K562 (cell line): ENCODE measurements around the gene LASP1. TPM values are rescaled to one million over a fixed set of nuclear protein-coding genes. Genes with fewer than 3 reads are reported as not detected.

Source experiments
- DMBX1 ChIP-seq: fragments of 250-450 bp; sonication (Bioruptor Pico); IDR thresholded peaks from 2 replicates; pipeline ENCODE4 v1.8.0; 2022; ENCODE audit warnings: inconsistent platforms, mild to moderate bottlenecking, moderate library complexity, borderline replicate concordance
- FOXK1 ChIP-seq: sonication (generic); formaldehyde crosslinking; IDR thresholded peaks from 2 replicates; pipeline ENCODE4 v1.8.0; 2022; ENCODE audit warnings: missing genetic modification reagents, mild to moderate bottlenecking, borderline replicate concordance
- SAFB ChIP-seq: fragments of 200-400 bp; formaldehyde crosslinking; IDR thresholded peaks from 2 replicates; pipeline ENCODE4 v1.6.1; 2017; ENCODE audit warnings: low read depth, low read length, borderline replicate concordance
- ZBTB1 ChIP-seq: sonication (generic); formaldehyde crosslinking; IDR thresholded peaks from 2 replicates; pipeline ENCODE4 v1.8.1; 2023; ENCODE audit warnings: missing genetic modification reagents, low read depth, mild to moderate bottlenecking, borderline replicate concordance
- polyA plus RNA-seq, 8 experiments: library from polyadenylated mRNA; depleted of rRNA in 4 of 8; stranded (reverse) in 5 of 8; unstranded in 3 of 8; fragments of >200 nt; fragmentation: Nextera tagmentation in 2 of 8; fragmentation: Illumina TruSeq in 1 of 8; extraction: Ambion mirVana in 2 of 8; extraction: Trizol in 1 of 8; gene quantifications; 2 replicates each; pipeline versions ENCODE4 v1.2.1 to v1.2.3, GENCODE V29; 2011 to 2014; ENCODE audit warnings: inconsistent platforms in 1 of 8, missing spikeins in 1 of 8
- total RNA-seq, 7 experiments: library from RNA; depleted of rRNA in 6 of 7; stranded (reverse); fragments of >200 nt in 6 of 7; fragmentation: Illumina TruSeq in 2 of 7; extraction: Trizol in 2 of 7; gene quantifications; 2 replicates each; pipeline versions ENCODE4 v1.2.1 to v1.2.3, GENCODE V29; 2011 to 2021; ENCODE audit warnings: low replicate concordance in 1 of 7
- TF ChIP-seq, protein P1 (sequence below): fragments of 450-650 bp; IDR thresholded peaks from 2 replicates; pipeline ENCODE4 v1.6.1; 2017; ENCODE audit warnings: antibody characterized with exemption, mild to moderate bottlenecking
- TF ChIP-seq, protein P2 (sequence below): fragments of 250-450 bp; sonication (Bioruptor Pico); IDR thresholded peaks from 2 replicates; pipeline ENCODE4 v1.5.0; 2021; ENCODE audit warnings: mild to moderate bottlenecking, moderate library complexity

Gene LASP1
- total and polyA plus RNA-seq, 9 of the 15 experiments (the other 6 are each of a cell fraction or from before 2014, with no cell fraction given): 23.0 to 125 (median 55.3) TPM

DNA sequence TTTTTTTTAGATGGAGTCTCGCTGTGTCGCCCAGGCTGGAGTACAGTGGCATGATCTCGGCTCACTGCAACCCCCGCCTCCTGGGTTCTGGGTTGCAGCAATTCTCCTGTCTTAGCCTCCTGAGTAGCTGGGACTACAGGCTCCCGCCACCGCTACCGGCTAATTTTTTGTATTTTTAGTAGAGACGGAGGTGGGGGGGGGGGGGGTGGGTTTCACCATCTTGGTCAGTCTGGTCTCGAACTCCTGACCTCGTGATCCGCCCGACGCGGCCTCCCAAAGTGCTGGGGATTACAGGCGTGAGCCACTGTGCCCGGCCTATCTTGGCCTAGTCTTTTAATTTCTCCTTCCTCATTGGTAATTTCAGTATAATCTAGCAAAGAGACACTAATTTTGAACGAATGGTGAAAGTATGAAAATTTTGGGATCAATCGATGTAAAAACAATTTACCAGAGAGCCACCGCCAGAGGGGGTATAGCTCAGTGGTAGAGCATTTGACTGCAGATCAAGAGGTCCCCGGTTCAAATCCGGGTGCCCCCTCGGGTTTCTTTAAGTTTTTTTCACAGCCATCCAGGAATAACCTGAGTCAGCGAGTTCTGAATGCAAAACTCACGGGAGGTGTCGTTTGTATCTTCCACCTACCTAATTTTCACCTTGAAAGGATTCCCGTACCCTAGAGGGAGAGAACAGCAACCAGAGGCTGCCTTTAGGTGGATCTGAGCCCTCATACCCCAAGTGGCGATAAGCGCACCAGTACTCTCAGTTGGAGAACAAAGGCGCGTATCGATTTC, 2.5 kb upstream of the LASP1 start (continued):
- TF ChIP-seq, protein P1, sequence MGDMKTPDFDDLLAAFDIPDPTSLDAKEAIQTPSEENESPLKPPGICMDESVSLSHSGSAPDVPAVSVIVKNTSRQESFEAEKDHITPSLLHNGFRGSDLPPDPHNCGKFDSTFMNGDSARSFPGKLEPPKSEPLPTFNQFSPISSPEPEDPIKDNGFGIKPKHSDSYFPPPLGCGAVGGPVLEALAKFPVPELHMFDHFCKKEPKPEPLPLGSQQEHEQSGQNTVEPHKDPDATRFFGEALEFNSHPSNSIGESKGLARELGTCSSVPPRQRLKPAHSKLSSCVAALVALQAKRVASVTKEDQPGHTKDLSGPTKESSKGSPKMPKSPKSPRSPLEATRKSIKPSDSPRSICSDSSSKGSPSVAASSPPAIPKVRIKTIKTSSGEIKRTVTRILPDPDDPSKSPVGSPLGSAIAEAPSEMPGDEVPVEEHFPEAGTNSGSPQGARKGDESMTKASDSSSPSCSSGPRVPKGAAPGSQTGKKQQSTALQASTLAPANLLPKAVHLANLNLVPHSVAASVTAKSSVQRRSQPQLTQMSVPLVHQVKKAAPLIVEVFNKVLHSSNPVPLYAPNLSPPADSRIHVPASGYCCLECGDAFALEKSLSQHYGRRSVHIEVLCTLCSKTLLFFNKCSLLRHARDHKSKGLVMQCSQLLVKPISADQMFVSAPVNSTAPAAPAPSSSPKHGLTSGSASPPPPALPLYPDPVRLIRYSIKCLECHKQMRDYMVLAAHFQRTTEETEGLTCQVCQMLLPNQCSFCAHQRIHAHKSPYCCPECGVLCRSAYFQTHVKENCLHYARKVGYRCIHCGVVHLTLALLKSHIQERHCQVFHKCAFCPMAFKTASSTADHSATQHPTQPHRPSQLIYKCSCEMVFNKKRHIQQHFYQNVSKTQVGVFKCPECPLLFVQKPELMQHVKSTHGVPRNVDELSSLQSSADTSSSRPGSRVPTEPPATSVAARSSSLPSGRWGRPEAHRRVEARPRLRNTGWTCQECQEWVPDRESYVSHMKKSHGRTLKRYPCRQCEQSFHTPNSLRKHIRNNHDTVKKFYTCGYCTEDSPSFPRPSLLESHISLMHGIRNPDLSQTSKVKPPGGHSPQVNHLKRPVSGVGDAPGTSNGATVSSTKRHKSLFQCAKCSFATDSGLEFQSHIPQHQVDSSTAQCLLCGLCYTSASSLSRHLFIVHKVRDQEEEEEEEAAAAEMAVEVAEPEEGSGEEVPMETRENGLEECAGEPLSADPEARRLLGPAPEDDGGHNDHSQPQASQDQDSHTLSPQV: peak; percentile 91
- TF ChIP-seq DMBX1 (CRISPR knock-in tag) (no peak), ZBTB1 (CRISPR knock-in tag) (no peak), SAFB (no peak), FOXK1 (CRISPR knock-in tag) (no peak)
- TF ChIP-seq, protein P2, sequence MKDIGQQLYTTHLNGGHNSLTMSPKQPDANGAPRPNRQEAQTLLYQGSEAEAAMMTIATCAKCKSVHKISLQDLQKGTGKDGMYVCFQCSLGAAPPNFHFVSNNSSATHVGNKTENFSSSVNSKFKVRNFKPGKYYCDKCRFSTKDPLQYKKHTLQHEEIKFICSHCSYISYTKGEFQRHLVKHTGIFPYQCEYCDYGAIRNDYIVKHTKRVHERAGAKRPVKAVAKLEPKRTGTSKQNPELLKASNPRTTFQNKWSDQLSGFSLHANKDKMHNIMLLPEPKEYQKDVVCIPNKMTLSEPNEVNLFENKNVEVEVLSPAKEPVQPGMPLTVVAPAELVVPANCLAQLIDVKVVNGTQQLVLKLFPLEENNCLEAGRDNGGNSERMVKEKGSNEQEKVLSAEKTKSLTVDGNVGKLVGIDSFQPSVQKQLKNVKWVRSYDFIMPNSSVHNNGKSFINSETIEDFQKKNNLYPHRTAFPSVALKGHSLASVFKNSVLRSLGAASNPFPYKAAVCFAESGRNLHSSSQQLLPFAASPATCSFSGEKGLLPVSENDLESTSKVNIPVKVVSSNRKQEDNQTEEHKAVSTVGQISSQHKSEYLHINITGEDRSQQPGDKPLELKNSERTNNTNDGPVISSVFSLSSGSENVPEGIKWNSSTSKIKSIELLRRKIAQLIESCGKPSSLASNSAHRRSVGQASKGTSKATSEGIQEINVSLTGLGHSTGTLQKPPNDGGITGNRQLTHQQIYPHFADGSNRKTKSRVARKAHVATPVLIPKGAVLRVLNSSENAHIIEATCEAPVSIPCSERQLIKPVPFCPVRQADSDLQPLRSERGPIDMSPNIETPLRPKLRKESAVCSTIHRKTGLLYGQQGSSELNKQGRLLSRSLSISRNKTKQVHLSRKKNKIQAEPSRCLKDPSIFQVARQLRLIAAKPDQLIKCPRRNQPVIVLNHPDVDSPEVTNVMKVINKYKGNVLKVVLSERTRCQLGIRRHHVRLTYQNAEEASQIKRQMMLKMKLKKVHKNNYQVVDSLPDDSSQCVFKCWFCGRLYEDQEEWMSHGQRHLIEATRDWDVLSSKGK (CRISPR knock-in tag): peak; percentile 51; the same call in 1 of the 2 replicates
